Lower lobe of right lung (tissue), 2 donors: Measurements from ENCODE around the gene ITIH2. TPM values are rescaled to one million over a fixed set of nuclear protein-coding genes. Genes with fewer than 3 reads are reported as not detected.
"Not testable (repeated sequence)": the region's sequence is repeated elsewhere in the genome, so short reads cannot be mapped to it uniquely, and the experiment has no call there.

Source experiments
- ATAC-seq, 2 donors: fragments of 200-7000 bp; cut with Tn5 transposase; one replicate each; pipeline ENCODE4 v1.9.1; 2020 to 2022; ENCODE audit warnings: mild to moderate bottlenecking in 2 of 2, moderate library complexity in 2 of 2
- DNase-seq: peaks from one replicate; pipeline ENCODE4 v3.0.0-alpha.2; 2020
- H3K27ac ChIP-seq: fragments of 200-600 bp; one replicate; pipeline ENCODE4 v1.8.0; 2022
- H3K27me3 ChIP-seq: fragments of 200-600 bp; one replicate; pipeline ENCODE4 v1.8.0; 2022; ENCODE audit warnings: low read depth
- H3K36me3 ChIP-seq: fragments of 200-600 bp; one replicate; pipeline ENCODE4 v1.8.0; 2022; ENCODE audit warnings: mild to moderate bottlenecking
- H3K4me1 ChIP-seq: fragments of 200-600 bp; one replicate; pipeline ENCODE4 v1.8.0; 2022
- H3K4me3 ChIP-seq: fragments of 200-600 bp; one replicate; pipeline ENCODE4 v1.8.0; 2022; ENCODE audit warnings: mild to moderate bottlenecking
- H3K9me3 ChIP-seq: fragments of 200-600 bp; one replicate; pipeline ENCODE4 v1.8.0; 2022
- intact Hi-C: fragments of 100-400 bp; cut with DNase I; formaldehyde crosslinking; loops from one replicate; pipeline ENCODE4 v1.11.0; 2022
- long read RNA-seq: library from polyadenylated mRNA; unstranded; transcript quantifications from one replicate; pipeline ENCODE4 v2.0.0, GENCODE V29; 2021
- total RNA-seq: library from RNA; stranded (reverse); fragmentation: NEBNext Ultra II Directional; extraction: Animal tissue kit (Norgen Biotek cat#: 25700); gene quantifications from one replicate; pipeline ENCODE4 v1.2.1, GENCODE V29; 2021
- TF ChIP-seq, protein P1 (sequence below): fragments of 200-600 bp; IDR thresholded peaks from one replicate; pipeline ENCODE4 v1.8.0; 2022; ENCODE audit warnings: antibody characterized with exemption, mild to moderate bottlenecking
- donor health status: DM: no; HTN: yes; CAD: no; lungs with severe emphysema.

ITIH2 gene
- total RNA-seq, result 0.32 TPM
- long read RNA-seq, result 0 reads

DNA sequence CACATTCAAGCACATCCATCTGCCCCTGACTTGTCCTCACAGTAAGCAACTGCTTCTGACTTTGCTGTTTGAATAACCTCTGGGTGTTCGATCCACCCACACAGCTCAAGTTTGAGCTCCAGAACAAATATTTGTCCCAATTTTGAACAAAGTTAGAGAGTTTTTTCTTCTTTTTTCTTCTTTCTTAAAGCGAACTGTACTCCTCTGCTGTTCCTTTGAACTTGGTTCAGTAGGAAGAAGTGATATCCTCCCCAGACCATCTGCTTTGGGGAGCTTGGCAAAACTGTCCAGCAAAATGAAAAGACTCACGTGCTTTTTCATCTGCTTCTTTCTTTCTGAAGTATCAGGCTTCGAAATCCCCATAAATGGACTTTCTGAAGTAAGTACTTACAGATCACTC lies at the start of gene ITIH2:
TSS of gene ITIH2 (plus strand) at position 177 of the 400 bp plus-strand sequence. CDS start at position 296, 119 bp downstream.
- intact Hi-C loops, result no loop called here
- TF ChIP-seq, protein P1, sequence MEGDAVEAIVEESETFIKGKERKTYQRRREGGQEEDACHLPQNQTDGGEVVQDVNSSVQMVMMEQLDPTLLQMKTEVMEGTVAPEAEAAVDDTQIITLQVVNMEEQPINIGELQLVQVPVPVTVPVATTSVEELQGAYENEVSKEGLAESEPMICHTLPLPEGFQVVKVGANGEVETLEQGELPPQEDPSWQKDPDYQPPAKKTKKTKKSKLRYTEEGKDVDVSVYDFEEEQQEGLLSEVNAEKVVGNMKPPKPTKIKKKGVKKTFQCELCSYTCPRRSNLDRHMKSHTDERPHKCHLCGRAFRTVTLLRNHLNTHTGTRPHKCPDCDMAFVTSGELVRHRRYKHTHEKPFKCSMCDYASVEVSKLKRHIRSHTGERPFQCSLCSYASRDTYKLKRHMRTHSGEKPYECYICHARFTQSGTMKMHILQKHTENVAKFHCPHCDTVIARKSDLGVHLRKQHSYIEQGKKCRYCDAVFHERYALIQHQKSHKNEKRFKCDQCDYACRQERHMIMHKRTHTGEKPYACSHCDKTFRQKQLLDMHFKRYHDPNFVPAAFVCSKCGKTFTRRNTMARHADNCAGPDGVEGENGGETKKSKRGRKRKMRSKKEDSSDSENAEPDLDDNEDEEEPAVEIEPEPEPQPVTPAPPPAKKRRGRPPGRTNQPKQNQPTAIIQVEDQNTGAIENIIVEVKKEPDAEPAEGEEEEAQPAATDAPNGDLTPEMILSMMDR, result no peak
- Histone ChIP-seq H3K27me3 (peaks cover 7% of the 10 kb centered on the region), H3K36me3 (no peaks in the 10 kb centered on the region), H3K4me1 (no peaks in the 10 kb centered on the region), H3K27ac (no peak within 1 kb of the TSS), H3K9me3 (no peaks in the 10 kb centered on the region), H3K4me3 (no peak within 1 kb of the TSS)
- ATAC-seq (no peak), DNase-seq (no peak)

DNA sequence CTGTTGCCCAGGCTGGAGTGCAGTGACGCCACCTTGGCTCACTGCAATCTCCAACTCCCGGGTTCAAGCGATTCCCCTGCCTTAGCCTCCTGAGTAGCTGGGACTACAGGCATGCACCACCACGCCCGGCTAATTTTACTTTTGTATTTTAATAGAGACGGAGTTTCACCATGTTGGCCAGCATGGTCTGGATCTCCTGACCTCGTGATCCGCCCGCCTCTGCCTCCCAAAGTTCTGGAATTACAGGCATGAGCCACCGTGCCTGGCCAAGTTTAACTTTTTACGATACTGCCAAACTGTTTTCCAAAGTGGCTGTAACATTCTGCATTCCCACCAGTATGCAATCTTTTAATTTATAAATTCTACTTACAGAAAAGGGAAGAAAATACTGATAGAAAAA lies 46.0 kb upstream of the ITIH2 start:
- intact Hi-C loops, H3K36me3 ChIP-seq, H3K4me1 ChIP-seq, H3K4me3 ChIP-seq, DNase-seq, H3K27ac ChIP-seq, H3K9me3 ChIP-seq, ATAC-seq: not testable (repeated sequence)
- peaks cover 10% of the 10 kb centered on the region for H3K27me3 ChIP-seq

DNA sequence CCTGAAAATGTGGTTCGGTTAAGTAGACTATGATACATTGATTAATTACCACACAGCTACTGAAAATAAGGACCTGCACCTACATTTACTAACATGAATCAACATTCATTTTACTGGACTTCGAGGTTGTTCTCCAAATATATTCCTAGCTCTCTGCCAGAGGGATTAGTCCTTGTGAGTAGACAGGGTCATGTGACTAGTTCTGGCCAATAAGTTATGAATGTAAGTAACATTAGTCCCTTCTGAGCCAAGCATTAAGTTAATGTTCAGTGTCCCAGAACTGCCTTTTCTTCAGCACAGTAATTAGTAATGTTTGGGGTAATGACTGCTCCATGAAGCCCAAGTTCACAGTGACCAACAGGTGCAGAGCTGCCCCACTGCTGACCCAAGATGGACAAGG lies 45.6 kb upstream of the ITIH2 start:
- Histone ChIP-seq H3K4me3 (no peak overlapping the region), H3K36me3 (no peaks in the 10 kb centered on the region), H3K9me3 (no peaks in the 10 kb centered on the region), H3K27ac (no peak overlapping the region), H3K4me1 (peaks cover 7% of the 10 kb centered on the region), H3K27me3 (peaks cover 13% of the 10 kb centered on the region)
- ATAC-seq (no peak), DNase-seq (no peak)
- intact Hi-C loops, result no loop called here
- TF ChIP-seq, protein P1, result no peak

- H3K4me3 ChIP-seq, result no peak overlapping the region
- H3K36me3 ChIP-seq, result no peaks in the 10 kb centered on the region
- H3K27me3 ChIP-seq, result peaks cover 32% of the 10 kb centered on the region
- H3K27ac ChIP-seq, result no peak overlapping the region
- ATAC-seq (no peak), DNase-seq (no peak)
- no peaks in the 10 kb centered on the region for H3K9me3 ChIP-seq
- peaks cover 7% of the 10 kb centered on the region for H3K4me1 ChIP-seq
- intact Hi-C loops, result no loop called here
- TF ChIP-seq, protein P1, result no peak
Measured at GRCh38 chr10:7659560-7659959, 43.6 kb upstream of the ITIH2 start.

DNA sequence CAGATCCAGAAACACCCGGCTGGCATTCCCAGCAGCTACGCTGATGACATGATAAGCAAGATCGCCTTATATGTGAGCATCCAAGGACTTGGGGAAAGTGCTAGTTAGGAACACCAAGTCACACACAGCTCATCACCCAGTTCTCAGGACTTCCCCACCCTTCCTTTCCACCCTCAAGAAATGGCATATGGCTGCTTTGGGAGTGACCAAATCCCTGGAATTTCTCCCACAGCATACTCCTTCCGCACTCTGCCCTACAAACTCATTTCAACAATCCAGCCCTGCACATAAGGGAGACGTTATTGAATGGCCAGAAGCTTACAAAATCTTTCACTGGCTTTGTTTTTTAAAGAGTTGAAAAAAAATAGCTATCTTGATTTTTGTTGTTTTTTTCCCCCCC lies 40.6 kb upstream of the ITIH2 start:
- DNase-seq (no peak), ATAC-seq (no peak)
- Histone ChIP-seq H3K4me3 (no peak overlapping the region), H3K36me3 (no peaks in the 10 kb centered on the region), H3K27me3 (peaks cover 51% of the 10 kb centered on the region), H3K27ac (no peak overlapping the region), H3K4me1 (peaks cover 17% of the 10 kb centered on the region), H3K9me3 (no peaks in the 10 kb centered on the region)
- TF ChIP-seq, protein P1, result no peak
- intact Hi-C loops, result no loop called here

DNA sequence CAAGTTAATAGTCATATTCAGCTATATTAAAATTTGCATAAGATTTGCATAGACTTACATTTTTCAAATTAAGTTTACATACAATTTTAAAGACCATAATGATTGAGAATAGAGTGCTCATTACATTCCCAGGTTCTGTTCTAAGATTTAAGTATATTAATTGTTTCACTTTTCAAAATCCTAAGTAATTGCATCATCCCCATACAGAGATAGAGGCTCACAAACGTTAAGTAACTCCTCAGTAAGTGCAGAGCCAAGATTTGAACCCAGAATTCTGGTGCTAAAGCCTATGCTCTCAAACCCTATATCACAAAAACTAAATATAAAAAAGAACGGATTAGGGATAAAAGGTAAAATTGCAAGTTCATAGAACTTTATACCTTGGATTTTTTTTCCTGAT lies 38.4 kb upstream of the ITIH2 start:
- H3K27me3 ChIP-seq, result peaks cover 51% of the 10 kb centered on the region
- intact Hi-C loops, result no loop called here
- no peak overlapping the region for H3K27ac ChIP-seq
- TF ChIP-seq, protein P1, result no peak
- peaks cover 17% of the 10 kb centered on the region for H3K4me1 ChIP-seq
- DNase-seq (no peak), ATAC-seq (no peak)
- no peaks in the 10 kb centered on the region for H3K9me3 ChIP-seq
- no peaks in the 10 kb centered on the region for H3K36me3 ChIP-seq
- no peak overlapping the region for H3K4me3 ChIP-seq
